Adipocyte (in vitro differentiated cells): Measurements from ENCODE around the gene STIL.
A peak's percentile ranks its signal among the peaks of the same experiment; 100 is the strongest.
"Not testable (repeated sequence)": the region's sequence is repeated elsewhere in the genome, so short reads cannot be mapped to it uniquely, and the experiment has no call there.

ENCODE experiments used
- DNase-seq: peaks from one replicate; pipeline ENCODE4 v3.0.0-alpha.2; 2015; ENCODE audit warnings: low read depth
- H3K27me3 ChIP-seq: replicated peaks from 2 replicates; pipeline ENCODE4 v1.7.0; 2013; ENCODE audit warnings: mild to moderate bottlenecking, low read length, moderate library complexity; ENCODE audit not compliant: control insufficient read depth, insufficient read depth
- H3K36me3 ChIP-seq: 2 replicates; pipeline ENCODE4 v1.7.0; 2013; ENCODE audit warnings: low read length, mild to moderate bottlenecking, moderate library complexity; ENCODE audit not compliant: control insufficient read depth, insufficient read depth, severe bottlenecking
- H3K4me1 ChIP-seq: 2 replicates; pipeline ENCODE4 v1.7.0; 2013; ENCODE audit warnings: mild to moderate bottlenecking, low read length, moderate library complexity; ENCODE audit not compliant: control insufficient read depth, insufficient read depth
- H3K4me3 ChIP-seq: 2 replicates; pipeline ENCODE4 v1.7.0; 2013; ENCODE audit warnings: mild to moderate bottlenecking, low read length, moderate library complexity
- H3K9ac ChIP-seq: 2 replicates; pipeline ENCODE4 v1.7.0; 2013; ENCODE audit warnings: mild to moderate bottlenecking, low read length, moderate library complexity
- H3K9me3 ChIP-seq: 2 replicates; pipeline ENCODE4 v1.7.0; 2013; ENCODE audit warnings: mild to moderate bottlenecking, low read length, moderate library complexity; ENCODE audit not compliant: control insufficient read depth

Gene STIL

DNA sequence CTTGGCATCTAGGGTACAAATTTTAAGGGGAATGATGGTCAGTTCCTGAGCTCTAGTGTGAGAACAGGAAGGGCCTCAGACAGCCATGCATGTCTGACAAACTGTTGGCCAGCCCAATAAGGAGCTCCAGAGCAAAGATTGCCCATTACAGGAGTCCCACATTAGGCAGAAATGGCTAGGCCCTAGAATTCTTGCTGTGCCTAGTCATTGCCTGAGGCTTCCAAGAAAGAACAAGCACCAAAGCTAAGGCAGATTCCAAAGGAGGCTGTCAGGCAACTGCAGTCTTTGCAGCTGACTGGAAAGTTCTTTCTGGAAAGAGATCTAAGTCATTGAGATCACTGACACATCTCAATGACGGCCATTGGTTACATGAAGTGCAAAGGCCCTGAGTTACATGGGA is 3.9 kb upstream of the STIL start:
- H3K36me3 ChIP-seq, result no peaks in the 10 kb centered on the region
- H3K4me1 ChIP-seq, result peaks cover 19% of the 10 kb centered on the region
- H3K9ac ChIP-seq, result peak overlapping the region; percentile 59
- peak; percentile 65 for DNase-seq
- no peaks in the 10 kb centered on the region for H3K27me3 ChIP-seq
- H3K4me3 ChIP-seq, result no peak overlapping the region
- no peaks in the 10 kb centered on the region for H3K9me3 ChIP-seq

DNA sequence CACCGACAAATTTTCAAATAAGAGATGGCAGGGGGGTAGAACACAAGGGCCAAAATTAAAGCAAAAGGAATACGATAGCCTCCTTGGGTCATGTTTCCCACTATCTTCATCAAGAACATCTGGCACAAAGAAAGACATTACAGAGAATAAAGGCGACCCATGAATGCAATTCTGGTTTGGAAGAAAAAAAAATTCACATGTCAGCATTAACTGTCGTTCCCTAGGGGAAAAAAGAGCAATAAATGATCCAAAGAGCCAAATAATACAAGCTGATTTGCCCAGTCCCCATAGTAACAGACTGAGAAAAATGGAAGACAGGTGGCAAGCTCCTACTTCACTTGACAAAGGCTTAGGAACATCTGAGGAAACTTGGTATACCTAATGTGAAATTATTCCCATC is 4.5 kb downstream of the STIL start:
- no peak for DNase-seq
- peaks cover 8% of the 10 kb centered on the region for H3K36me3 ChIP-seq
- H3K9me3 ChIP-seq, result no peaks in the 10 kb centered on the region
- peaks cover 8% of the 10 kb centered on the region for H3K4me1 ChIP-seq
- H3K9ac ChIP-seq, result no peak overlapping the region
- no peaks in the 10 kb centered on the region for H3K27me3 ChIP-seq
- H3K4me3 ChIP-seq, result no peak overlapping the region

- no peaks in the 10 kb centered on the region for H3K27me3 ChIP-seq
- peaks cover 10% of the 10 kb centered on the region for H3K4me1 ChIP-seq
- no peak overlapping the region for H3K9ac ChIP-seq
- no peaks in the 10 kb centered on the region for H3K9me3 ChIP-seq
- H3K4me3 ChIP-seq, result no peak overlapping the region
- no peak for DNase-seq
- H3K36me3 ChIP-seq, result peaks cover 42% of the 10 kb centered on the region
Measured at GRCh38 chr1:47302472-47302871, 11.5 kb downstream of the STIL start.

DNA sequence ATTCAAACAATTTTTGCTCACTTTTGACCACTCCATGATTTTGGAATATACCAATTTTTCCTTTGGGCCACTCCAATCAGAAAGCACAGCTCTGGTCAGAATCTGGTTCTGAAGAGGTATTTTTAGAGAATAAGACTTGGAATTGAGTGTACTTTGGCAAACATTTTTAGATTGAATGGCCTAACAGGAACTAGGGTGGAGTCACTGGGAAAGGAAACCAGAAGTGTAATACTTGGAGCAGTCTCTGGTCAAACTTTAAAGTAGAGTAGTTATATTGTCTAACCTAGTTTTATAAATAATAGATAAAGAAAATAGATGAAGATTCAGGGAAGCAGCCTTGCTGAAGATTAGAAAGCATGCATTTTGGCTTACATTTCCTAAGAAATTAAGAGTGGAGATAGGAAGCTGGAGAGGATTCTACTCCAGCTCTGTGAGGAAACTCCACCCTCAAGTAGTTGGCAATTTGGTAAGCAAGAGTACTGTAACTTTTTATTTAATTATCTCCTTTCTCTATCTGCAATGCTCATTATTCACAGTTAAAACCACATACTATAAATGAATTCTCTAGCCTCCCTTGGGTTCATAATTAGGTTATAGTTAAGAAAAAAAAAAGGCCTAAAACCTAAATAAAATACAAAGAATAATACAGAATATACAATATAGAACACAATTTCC is 15.8 kb downstream of the STIL start:
- Histone ChIP-seq H3K4me3 (no peak overlapping the region), H3K9me3 (no peaks in the 10 kb centered on the region), H3K9ac (no peak overlapping the region), H3K4me1 (peaks cover 12% of the 10 kb centered on the region), H3K27me3 (no peaks in the 10 kb centered on the region), H3K36me3 (peaks cover 31% of the 10 kb centered on the region)
- no peak for DNase-seq

DNA sequence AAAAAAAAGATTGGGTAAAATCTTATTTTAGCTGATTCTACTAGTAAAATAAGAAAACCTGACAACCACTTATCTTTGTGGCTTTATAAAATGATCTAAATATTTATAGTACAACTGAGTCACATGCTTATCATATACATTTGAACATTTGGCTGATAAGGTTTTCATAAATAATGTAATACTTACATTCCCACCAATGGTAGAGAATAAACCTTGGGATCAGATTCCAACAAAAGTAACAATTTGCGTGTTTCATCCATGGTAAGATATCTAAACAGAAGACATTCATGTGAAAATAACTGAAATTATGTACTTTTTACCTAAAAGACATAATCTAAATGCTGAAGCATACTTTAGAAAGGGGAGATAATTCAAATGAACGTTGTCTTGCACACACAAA is 18.4 kb downstream of the STIL start:
- Histone ChIP-seq H3K9me3 (no peaks in the 10 kb centered on the region), H3K27me3 (no peaks in the 10 kb centered on the region), H3K9ac (no peak overlapping the region), H3K36me3 (peaks cover 8% of the 10 kb centered on the region), H3K4me3 (no peak overlapping the region), H3K4me1 (peaks cover 12% of the 10 kb centered on the region)
- DNase-seq, result no peak

DNA sequence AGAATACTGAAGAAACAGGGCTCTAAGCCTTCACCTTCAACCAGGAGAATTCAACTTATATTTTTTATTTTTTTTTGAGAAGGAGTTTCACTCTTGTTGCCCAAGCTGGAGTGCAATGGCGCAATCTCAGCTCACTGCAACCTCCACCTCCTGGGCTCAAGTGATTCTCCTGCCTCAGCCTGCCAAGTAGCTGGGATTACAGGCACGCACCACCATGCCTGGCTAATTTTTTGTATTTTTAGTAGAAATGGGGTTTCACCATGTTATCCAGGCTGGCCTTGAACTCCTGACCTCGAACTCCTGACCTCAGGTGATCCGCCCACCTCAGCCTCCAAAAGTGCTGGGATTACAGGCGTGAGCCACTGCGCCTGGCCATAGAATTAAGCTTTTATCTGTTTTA is 19.1 kb downstream of the STIL start:
- peaks cover 12% of the 10 kb centered on the region for H3K4me1 ChIP-seq
- not testable (repeated sequence) for H3K36me3 ChIP-seq, H3K9me3 ChIP-seq, H3K9ac ChIP-seq, H3K27me3 ChIP-seq, H3K4me3 ChIP-seq, DNase-seq

GRCh38 chr1:47288116-47288515 is 25.8 kb downstream of the STIL start:
- DNase-seq, H3K9ac ChIP-seq, H3K9me3 ChIP-seq, H3K36me3 ChIP-seq, H3K4me3 ChIP-seq, H3K4me1 ChIP-seq, H3K27me3 ChIP-seq: not testable (repeated sequence)

GRCh38 chr1:47280142-47280541 is 33.8 kb downstream of the STIL start:
- no peak for DNase-seq
- Histone ChIP-seq H3K4me3 (no peak overlapping the region), H3K36me3 (peaks cover 24% of the 10 kb centered on the region), H3K9me3 (no peaks in the 10 kb centered on the region), H3K27me3 (no peaks in the 10 kb centered on the region), H3K4me1 (no peaks in the 10 kb centered on the region), H3K9ac (no peak overlapping the region)

- no peak overlapping the region for H3K9ac ChIP-seq
- no peaks in the 10 kb centered on the region for H3K4me1 ChIP-seq
- peaks cover 16% of the 10 kb centered on the region for H3K36me3 ChIP-seq
- no peak overlapping the region for H3K4me3 ChIP-seq
- no peaks in the 10 kb centered on the region for H3K27me3 ChIP-seq
- no peaks in the 10 kb centered on the region for H3K9me3 ChIP-seq
- no peak for DNase-seq
Measured at GRCh38 chr1:47276850-47277249, 37.1 kb downstream of the STIL start.

- H3K36me3 ChIP-seq, H3K4me1 ChIP-seq, H3K27me3 ChIP-seq, H3K9me3 ChIP-seq, H3K4me3 ChIP-seq, DNase-seq, H3K9ac ChIP-seq: not testable (repeated sequence)
Measured at GRCh38 chr1:47275811-47276210, 38.1 kb downstream of the STIL start.

DNA sequence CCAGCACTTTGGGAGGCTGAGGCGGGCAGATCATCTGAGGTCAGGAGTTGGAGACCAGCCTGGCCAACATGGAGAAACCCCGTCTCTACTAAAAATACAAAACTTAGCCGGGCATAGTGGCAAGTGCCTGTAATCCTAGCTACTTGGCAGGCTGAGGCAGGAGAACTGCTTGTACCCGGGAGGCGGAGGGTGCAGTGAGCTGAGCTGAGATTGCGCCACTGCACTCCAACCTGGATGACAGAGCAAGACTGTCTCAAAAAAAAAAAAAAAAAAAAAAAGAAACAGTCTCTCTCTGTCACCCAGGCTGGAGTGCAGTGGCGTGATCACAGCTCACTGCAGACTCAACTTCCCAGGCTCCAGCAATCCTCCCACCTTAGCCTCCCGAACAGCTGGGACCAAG is 48.4 kb downstream of the STIL start:
- DNase-seq, H3K9ac ChIP-seq, H3K4me1 ChIP-seq, H3K27me3 ChIP-seq, H3K9me3 ChIP-seq, H3K36me3 ChIP-seq, H3K4me3 ChIP-seq: not testable (repeated sequence)

GRCh38 chr1:47262787-47263413 is 51.0 kb downstream of the STIL start:
- Histone ChIP-seq H3K36me3 (peaks cover 4% of the 10 kb centered on the region), H3K4me3 (no peak overlapping the region), H3K27me3 (no peaks in the 10 kb centered on the region), H3K9ac (no peak overlapping the region), H3K9me3 (no peaks in the 10 kb centered on the region), H3K4me1 (no peaks in the 10 kb centered on the region)
- DNase-seq, result peak; percentile 43
